Measurements from ENCODE around the gene ADI1. TPM values are rescaled to one million over a fixed set of nuclear protein-coding genes. Genes with fewer than 3 reads are reported as not detected.

ADI1 gene
- total RNA-seq, 1 donor from 2014 or later, result 41.6 TPM

DNA sequence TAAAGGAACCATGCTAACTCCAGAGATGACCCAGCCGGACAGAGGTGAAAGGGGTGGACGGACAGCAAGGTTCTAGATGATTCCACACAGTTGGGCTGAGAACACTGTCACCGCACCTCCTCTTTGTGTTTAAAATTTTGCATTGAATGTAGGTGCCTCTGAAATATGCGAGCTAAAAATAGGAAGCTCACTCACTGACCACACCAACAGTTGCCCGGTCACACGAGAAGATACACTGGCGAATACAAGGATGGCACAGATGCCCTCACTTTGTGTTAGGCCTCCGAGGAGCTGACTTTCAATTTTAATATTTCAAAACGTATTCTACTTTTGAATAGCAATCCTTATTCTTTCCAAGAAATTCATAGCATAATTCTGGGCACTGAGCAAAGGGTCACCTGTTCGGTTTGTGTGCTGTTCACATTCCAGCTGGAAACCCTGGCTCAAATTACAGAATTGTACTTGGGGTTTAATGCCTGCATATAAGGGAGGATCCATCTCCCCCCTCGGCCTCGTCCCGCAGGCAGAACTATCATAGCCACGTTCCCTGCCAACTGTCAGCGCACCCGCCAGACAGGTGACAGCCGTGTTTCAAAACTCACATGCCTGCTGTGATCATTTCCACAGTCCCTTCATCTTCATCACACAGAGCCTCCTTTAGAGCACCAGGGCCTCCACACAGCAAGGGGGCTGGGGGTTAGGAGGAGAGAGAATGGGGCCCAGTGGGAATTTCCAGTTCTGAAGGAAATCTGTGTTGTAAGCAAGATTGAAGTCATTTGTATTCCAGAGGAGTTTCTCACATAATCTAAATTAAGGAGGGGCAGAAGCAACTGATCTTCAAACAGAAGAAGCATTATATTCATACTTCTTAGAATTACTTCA, 48.2 kb downstream of the ADI1 start:
- H3K4me1 Mint-ChIP-seq (ENCODE audit: low read depth, unreplicated experiment), result peaks cover 23% of the 10 kb centered on the region
- FAIRE-seq (peak; percentile 29), DNase-seq (ENCODE audit: low read depth) (peak; percentile 29)
- Histone ChIP-seq H3K27ac (ENCODE audit: low read depth, low read length) (peak overlapping the region; percentile 80), H3K4me1 (ENCODE audit: insufficient read depth, low read length) (peaks cover 27% of the 10 kb centered on the region), H3K4me3 (ENCODE audit: insufficient read depth, low read depth, low read length) (peak overlapping the region; percentile 24), H2AFZ (ENCODE audit: low read depth, low read length) (no peak overlapping the region), H3K9me3 (ENCODE audit: insufficient read depth, low read depth, low read length) (no peaks in the 10 kb centered on the region), H4K20me1 (ENCODE audit: insufficient read depth, low read length) (no peaks in the 10 kb centered on the region), H3K9ac (ENCODE audit: low read length) (peak overlapping the region; percentile 58), H3K36me3 (ENCODE audit: insufficient read depth, low read length) (peaks cover 3% of the 10 kb centered on the region), H3K79me2 (ENCODE audit: insufficient read depth, low read length) (no peaks in the 10 kb centered on the region), H3K4me2 (ENCODE audit: low read length) (peak overlapping the region; percentile 68), H3K27me3 (ENCODE audit: insufficient read depth, low read length) (no peaks in the 10 kb centered on the region)
- no peak for TF ChIP-seq EZH2 (IDR thresholded peaks at IDR 0.05; ENCODE audit: insufficient read depth, low read length)
- TF ChIP-seq, protein P1, sequence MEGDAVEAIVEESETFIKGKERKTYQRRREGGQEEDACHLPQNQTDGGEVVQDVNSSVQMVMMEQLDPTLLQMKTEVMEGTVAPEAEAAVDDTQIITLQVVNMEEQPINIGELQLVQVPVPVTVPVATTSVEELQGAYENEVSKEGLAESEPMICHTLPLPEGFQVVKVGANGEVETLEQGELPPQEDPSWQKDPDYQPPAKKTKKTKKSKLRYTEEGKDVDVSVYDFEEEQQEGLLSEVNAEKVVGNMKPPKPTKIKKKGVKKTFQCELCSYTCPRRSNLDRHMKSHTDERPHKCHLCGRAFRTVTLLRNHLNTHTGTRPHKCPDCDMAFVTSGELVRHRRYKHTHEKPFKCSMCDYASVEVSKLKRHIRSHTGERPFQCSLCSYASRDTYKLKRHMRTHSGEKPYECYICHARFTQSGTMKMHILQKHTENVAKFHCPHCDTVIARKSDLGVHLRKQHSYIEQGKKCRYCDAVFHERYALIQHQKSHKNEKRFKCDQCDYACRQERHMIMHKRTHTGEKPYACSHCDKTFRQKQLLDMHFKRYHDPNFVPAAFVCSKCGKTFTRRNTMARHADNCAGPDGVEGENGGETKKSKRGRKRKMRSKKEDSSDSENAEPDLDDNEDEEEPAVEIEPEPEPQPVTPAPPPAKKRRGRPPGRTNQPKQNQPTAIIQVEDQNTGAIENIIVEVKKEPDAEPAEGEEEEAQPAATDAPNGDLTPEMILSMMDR (IDR thresholded peaks at IDR 0.05; ENCODE audit: insufficient read depth, low read depth, low read length), result no peak
- peak overlapping the region; percentile 50 for H3K4me3 Mint-ChIP-seq (ENCODE audit: unreplicated experiment)
- H3K27me3 Mint-ChIP-seq (ENCODE audit: low read depth, unreplicated experiment), result no peaks in the 10 kb centered on the region
- peaks cover 13% of the 10 kb centered on the region for H3K36me3 Mint-ChIP-seq (ENCODE audit: low read depth, unreplicated experiment)
- H3K27ac Mint-ChIP-seq (ENCODE audit: unreplicated experiment), result peak overlapping the region; percentile 88
- H3K9me3 Mint-ChIP-seq (ENCODE audit: unreplicated experiment), result no peaks in the 10 kb centered on the region

DNA sequence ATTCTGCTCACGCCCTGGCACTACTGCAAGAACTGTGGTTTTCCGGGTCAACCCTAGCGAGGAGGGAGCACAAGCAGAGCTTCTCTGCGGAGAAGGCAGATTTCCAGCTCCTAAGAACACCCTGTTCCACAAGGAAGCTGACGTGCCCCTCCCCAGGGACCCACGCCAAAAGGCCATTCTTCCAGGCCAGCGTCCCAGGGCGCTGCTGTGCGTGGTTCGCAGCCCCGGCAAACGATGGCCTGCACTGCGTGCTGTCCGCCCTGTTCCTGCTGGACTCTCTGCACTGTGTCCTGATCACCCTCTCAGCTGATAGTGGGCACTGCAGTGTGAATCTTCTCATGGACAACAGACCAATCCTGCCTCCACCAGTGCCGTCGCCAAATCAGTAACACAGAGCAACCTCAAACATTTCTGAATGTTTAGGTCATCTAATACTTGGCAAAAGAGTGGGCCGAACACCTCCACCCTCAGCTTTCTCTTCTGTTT, 49.1 kb downstream of the ADI1 start:
- Mint-ChIP-seq H3K9me3 (ENCODE audit: unreplicated experiment) (no peaks in the 10 kb centered on the region), H3K4me3 (ENCODE audit: unreplicated experiment) (no peak overlapping the region), H3K36me3 (ENCODE audit: low read depth, unreplicated experiment) (peaks cover 13% of the 10 kb centered on the region), H3K4me1 (ENCODE audit: low read depth, unreplicated experiment) (peaks cover 31% of the 10 kb centered on the region), H3K27ac (ENCODE audit: unreplicated experiment) (peak overlapping the region; percentile 88), H3K27me3 (ENCODE audit: low read depth, unreplicated experiment) (no peaks in the 10 kb centered on the region)
- H3K36me3 ChIP-seq (ENCODE audit: insufficient read depth, low read length), result no peaks in the 10 kb centered on the region
- no peak overlapping the region for H3K4me3 ChIP-seq (ENCODE audit: insufficient read depth, low read depth, low read length)
- no peaks in the 10 kb centered on the region for H3K9me3 ChIP-seq (ENCODE audit: insufficient read depth, low read depth, low read length)
- no peaks in the 10 kb centered on the region for H3K79me2 ChIP-seq (ENCODE audit: insufficient read depth, low read length)
- no peaks in the 10 kb centered on the region for H4K20me1 ChIP-seq (ENCODE audit: insufficient read depth, low read length)
- peak overlapping the region; percentile 80 for H3K27ac ChIP-seq (ENCODE audit: low read depth, low read length)
- FAIRE-seq (peak; percentile 85), DNase-seq (ENCODE audit: low read depth) (peak; percentile 94)
- peaks cover 36% of the 10 kb centered on the region for H3K4me1 ChIP-seq (ENCODE audit: insufficient read depth, low read length)
- peak overlapping the region; percentile 28 for H2AFZ ChIP-seq (ENCODE audit: low read depth, low read length)
- H3K27me3 ChIP-seq (ENCODE audit: insufficient read depth, low read length), result no peaks in the 10 kb centered on the region
- H3K4me2 ChIP-seq (ENCODE audit: low read length), result peak overlapping the region; percentile 68
- H3K9ac ChIP-seq (ENCODE audit: low read length), result peak overlapping the region; percentile 58
- no peak for TF ChIP-seq EZH2 (IDR thresholded peaks at IDR 0.05; ENCODE audit: insufficient read depth, low read length)
- TF ChIP-seq, protein P1 (IDR thresholded peaks at IDR 0.05; ENCODE audit: insufficient read depth, low read depth, low read length), result no peak

Data from astrocyte (in vitro differentiated cells and primary cell).